Endothelial cell of umbilical vein (primary cell): ENCODE measurements around the gene PNPLA7.

ENCODE experiments used
- CTCF ChIP-seq, 2 donors: IDR thresholded peaks; 1 replicate in 1 of 2; 2 replicates in 1 of 2; pipeline ENCODE4 v1.5.1; 2011; ENCODE audit warnings: low read length in 2 of 2, mild to moderate bottlenecking in 2 of 2, moderate library complexity in 2 of 2, control low read depth in 1 of 2, inconsistent platforms in 1 of 2, low read depth in 1 of 2; ENCODE audit not compliant: insufficient read depth in 1 of 2; ENCODE audit errors: extremely low read depth in 1 of 2
- GATA2 ChIP-seq: IDR thresholded peaks from 2 replicates; pipeline ENCODE4 v1.7.0; 2011; ENCODE audit warnings: low read depth, mild to moderate bottlenecking, moderate library complexity, mixed read lengths, low read length; ENCODE audit not compliant: insufficient read length, insufficient read depth
- POLR2A ChIP-seq: IDR thresholded peaks from 2 replicates; pipeline ENCODE4 v1.6.1; 2012; ENCODE audit warnings: low read depth, mild to moderate bottlenecking, control low read depth, low read length
- POLR2AphosphoS5 ChIP-seq: IDR thresholded peaks from 2 replicates; pipeline ENCODE4 v1.6.1; 2012; ENCODE audit warnings: low read depth, mild to moderate bottlenecking, control low read depth, low read length, moderate library complexity; ENCODE audit not compliant: insufficient read depth

DNA sequence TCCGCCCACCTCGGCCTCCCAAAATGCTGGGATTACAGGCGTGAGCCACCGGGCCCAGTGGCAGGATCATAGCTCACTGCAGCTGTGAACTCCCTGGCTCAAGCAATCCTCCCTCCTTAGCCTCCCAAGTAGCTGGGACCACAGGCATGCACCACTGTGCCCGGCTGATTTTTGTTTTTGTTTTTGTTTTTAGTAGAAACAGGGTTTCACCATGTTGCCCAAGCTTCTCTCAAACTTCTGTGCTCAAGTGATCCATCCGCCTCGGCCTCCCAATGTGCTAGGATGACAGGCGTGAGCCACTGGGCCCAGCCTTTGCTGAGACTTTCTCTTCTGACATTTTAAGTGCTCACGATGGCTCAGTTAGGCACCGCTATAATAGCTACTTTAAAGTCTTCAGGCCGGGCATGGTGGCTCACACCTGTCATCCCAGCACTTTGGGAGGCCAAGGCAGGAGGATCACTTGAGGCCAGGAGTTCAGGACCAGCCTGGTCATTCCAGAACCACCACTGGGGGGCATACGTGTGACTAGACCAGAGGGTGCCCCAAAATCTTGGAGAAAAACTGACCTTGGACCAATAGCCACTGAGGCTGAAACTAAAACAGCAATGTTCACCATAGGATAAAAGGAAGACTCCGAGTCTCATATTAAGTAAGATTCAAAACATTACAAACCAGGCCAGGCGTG lies 106.0 kb downstream of the PNPLA7 start:
- TF ChIP-seq GATA2, result no peak
- no peak for TF ChIP-seq POLR2A
- TF ChIP-seq CTCF (IDR thresholded peaks at IDR 0.05; ENCODE audit: extremely low read depth in 1 of 2, insufficient read depth in 1 of 2, low read depth in 1 of 2, low read length in 2 of 2), result no peak
- TF ChIP-seq POLR2AphosphoS5, result no peak
